Right hindlimb (tissue), 1 donor: Measurements from ENCODE around the gene CEP128.

Experiments used
- DNase-seq: peaks from one replicate; pipeline ENCODE4 v3.0.0-alpha.2; 2018

CEP128 gene

DNA sequence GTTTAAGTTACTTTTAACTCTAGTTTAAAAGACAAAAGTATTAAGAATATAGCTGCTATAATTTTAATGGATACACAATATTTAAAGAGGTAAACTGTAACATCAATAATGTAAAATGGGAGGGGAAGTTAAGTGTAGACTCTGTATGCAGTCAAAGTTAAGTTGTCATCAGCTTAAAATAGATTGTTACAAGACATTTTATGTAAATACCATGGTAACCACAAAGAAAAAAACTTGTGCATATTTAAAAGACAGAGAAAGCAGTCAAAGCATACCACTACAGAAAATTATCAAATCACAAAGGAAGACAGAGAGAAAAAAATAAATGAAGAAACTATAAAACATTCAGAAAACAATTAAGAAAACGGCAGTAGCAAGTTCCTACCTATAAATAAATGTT lies 73.3 kb downstream of the CEP128 start:
- DNase-seq, result no peak

DNA sequence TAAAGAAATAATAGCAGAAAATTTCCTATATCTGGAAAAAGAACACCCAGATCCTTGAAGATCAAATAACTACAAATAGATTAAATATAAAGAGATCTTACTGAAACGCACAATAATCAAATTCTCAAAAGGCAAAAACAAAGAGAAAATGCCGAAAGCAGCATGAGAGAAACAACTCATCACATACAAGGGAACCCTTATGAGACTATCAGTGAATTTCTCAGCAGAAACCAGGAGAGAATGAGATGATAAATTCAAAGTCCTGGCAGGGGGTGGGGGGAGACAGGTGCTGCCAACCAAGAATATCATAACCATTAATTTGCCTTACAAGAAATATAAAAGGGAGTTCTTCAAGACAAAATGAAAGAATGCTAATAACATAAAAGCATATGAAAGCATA lies 73.7 kb downstream of the CEP128 start:
- DNase-seq, result no peak

DNA sequence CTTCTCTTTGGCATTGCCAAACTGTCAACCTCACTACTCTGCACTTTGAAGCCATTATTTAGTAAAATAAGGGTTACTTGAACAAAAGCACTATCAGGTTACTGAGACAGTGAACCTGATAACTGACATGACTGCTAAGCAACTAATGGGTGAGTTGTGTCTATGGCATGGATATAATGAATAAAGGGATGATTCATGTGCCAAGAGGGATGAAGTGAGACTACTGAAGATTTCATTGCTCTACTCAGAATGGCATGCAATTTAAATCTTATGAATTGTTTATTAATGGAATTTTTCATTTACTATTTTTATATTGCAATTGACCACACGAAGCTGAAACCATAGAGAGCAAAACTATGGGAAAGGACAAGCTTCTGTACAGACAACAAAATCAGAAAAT lies 74.4 kb downstream of the CEP128 start:
- DNase-seq, result no peak

DNA sequence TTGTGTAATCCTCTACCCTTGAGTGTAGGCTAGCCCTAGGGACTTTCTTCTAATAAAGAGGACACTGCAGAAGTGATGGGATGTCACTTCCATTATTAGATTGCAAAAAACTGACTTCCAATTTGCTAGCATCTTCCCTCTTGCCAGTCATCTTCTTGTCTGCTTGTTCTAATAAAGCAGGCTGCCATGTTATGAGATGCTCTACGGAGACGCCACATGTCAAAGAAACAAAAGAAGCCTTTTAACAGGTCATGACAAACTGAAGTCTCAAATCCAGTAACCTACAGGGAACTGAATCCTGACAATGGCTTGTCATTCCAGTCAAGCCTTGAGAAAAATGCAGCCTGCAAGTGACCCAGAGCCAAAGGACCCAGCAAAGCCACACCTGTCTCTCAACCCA lies 76.0 kb downstream of the CEP128 start:
- DNase-seq, result no peak

DNA sequence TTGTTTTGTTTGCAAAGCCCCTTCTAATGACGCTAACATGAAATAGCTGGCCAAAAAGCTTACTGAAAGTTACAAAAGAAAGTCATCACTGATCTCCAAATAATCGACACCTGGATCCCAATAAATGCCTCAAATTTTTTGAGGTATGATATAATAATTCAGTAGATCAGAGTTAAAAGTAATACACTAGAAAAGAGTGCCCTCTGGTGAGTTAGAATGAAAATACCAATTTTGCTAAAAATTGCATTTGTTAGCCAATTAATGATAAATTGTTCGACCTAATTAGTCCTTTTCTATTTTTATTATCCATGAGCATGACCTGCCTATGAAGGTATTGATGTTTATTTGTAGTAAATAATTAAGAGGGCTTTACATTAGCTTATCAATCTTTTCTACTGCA lies 78.6 kb downstream of the CEP128 start:
- no peak for DNase-seq

DNA sequence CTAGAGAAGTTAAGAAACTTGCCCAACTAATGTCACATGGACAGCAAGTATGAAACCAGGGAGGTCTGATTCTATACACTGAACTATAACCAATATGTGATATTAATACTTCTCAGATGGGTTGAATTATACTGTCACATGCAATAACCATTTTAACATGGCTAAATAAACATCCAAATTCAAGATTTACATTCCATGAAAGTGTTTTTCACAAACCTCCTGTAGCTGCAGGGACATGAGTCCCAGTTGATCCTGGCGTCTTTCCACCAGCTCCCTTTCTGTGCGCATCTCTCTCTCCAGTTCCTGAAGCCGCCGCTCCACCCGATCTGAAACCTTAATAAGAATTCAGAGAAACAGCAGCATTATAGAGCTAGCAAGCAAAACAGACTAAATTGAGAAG lies 79.0 kb downstream of the CEP128 start:
- DNase-seq, result no peak

DNA sequence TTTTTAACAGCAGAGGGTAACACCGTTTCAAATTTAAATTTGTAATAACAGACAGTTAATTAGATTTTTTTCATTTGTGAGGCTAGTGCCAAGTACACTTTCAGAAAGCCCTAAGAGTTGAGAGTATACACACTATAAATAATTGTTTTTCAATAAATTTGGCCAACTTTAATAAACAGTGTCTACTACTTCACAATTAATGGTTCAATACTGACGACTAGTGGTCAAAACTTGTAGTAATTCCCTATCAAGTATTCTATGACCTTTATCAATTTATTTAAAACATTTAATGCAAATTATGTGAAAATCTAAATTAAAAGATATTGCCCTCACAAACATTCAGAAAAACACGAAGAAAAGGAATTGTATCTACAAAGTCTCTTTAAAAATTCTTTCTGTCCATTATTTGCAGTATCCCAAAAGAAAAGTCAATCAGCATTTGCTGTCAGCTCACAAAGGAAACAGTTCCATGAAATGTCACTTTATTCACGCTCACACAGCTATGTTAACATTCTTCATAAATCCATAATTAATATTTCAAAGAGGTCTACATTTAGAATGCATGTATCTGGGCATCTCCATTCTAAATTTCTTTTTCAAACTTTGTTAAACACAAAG lies 91.2 kb downstream of the CEP128 start:
- DNase-seq, result no peak

DNA sequence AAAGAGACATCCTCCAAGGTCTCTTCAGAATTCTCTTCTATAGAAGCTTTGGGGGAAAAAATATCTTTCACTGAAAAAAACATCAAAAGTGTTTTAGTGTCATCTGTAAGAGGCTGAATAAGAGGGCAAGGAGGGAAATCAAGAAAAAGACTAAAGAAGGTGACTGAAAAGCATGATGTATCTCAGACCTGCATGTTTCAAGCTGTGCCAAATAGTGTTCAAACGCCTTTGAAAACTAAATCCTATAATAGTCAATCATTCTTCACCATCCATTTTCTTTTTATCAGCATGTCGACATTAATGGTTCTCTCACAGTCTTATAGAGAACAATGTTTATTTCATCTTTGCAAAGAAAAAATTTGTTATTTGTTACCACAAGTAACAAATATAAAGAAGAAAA lies 94.5 kb downstream of the CEP128 start:
- DNase-seq, result no peak

DNA sequence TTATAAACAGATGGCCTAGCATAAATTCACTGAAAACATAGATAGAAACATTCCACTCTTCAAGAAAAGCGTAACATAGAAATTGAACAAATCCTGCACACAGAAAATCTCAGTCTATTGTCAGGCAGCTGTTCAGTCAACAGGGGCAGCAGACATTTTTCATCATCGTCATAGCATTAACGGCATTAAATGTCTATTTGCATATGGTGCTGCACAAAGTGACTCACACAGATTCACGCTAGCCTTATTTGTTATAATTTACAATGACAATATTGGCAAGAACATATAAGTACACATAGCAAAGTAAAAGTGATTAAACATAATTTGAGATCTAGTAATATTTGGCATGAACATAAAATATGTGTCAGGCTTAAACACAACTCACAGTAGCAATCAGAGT lies 95.7 kb downstream of the CEP128 start:
- DNase-seq, result no peak

DNA sequence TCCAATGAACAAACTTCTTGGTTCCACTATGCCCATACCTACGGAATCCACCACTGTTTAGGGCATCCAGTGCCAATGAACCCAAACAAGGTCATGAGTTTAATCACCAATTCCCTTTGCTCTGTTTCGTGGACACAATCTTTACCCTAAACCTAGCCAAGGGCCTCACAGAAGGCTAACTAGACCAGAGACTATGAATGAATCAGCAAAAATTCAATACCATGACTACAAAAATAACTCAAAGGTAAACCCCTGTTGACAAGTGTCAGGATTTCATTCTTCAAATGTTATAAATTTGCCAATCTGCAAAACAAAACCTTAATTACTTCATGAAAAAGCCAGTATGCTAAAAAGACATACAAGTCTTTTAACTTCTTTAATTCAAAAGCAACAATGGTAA lies 96.7 kb downstream of the CEP128 start:
- DNase-seq, result no peak

DNA sequence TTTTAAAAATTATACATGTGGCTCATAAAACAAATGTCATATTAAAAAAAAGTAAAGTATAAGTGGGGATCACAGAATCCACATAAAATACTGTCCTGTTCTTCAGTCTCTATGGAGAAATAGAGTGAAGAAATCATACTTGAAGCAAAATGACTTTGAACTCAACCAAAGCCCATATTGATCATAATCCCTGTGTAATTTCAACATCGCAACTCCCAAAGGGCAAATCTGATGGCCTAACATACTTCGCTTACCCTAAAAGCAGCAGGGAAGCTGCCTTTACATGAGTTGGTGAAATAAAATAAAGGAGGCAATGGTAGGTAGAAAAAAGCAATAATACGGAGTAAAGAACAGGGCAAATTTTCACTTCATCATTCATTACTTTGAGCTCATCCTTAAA lies 101.8 kb downstream of the CEP128 start:
- DNase-seq, result no peak

DNA sequence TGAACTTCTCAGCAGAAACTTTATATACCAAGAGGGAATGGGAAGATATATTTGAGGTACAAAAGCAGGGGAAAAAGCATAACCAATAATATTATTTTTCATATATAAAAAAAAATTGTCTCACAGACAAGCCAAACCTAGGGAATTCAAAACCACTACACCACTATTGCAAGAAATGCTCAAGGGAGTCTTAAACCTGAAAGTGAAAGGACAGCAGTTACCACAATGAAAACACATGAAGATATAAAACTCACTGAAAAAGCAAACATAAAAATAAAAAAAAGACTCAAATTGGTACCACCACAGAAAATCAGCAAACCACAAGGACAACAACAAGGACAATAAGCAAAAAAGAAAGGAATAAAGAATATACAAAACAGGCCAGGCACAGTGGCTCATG lies 131.9 kb downstream of the CEP128 start:
- no peak for DNase-seq

DNA sequence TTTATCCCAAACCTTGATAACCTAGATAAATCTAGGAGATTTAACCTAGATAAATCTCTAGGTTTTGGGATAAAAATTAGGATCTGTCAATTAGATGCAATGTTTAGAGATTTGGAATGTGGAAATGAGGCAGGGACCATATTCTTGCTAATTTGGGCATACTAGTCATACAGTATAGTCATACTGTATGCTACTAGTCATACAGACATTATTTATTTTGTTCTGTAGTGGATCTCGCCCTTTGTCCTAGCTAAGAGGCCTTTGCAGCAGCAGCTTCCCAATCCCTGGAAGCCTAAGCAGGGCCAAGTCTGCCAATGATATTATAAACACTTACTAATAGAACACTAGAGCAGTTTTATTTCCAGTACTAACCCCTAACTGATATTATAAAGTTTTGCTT lies 136.4 kb downstream of the CEP128 start:
- no peak for DNase-seq

DNA sequence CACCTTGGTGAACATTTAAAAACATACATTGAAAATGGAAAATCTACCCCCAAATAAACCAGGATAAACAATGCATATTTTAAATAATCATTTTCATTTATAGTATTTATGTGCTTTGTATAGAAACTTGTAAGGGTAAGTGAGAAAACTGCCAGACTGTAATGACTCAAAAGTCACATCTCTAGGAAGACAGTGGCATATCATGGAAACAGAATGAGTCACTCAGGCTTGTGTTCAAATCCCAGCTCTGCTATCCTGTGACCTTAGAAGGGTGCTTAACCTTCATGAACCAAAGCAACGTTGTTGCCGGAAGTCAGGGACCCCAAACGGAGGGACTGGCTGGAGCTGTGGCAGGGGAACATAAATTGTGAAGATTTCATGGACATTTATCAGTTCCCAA lies 142.7 kb downstream of the CEP128 start:
- DNase-seq, result no peak

DNA sequence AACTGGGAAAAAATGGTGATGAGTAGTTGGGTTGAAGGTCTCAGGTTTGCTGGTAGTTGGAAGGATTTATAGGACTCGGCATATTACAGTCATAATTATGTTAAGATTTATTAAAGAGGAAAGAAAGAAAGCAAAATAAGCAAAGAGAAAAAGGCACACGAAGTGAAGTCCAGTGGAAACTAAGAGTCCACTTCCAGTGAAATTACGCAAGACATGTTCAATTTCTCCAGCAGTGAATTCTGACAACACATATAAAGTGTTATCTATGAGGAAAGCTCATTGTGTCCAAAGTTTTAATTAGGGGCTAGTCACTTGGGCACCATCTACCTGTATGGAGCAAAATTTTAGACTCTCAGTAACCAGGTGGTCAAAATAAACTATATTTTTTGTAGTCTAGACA lies 143.3 kb downstream of the CEP128 start:
- no peak for DNase-seq

DNA sequence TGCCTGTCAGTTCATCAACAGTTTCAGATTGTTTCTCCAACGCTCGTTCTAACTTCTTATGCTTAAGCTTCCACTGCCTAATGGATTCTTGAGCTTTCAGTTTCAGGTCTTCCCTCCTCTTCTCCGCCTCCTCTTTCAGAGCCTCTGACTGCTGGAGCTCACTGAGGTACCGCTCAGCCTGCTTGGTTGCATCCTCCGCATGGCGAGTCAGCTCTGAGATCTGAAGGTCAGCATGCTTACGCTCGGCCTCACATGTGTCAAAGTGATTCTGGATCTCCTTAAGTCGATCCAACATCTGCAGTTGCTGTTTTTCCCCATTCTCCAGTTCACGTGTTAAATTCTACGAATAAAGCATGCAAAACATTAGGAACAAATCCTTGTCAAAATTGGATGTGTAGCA lies 148.8 kb downstream of the CEP128 start:
- DNase-seq, result no peak

DNA sequence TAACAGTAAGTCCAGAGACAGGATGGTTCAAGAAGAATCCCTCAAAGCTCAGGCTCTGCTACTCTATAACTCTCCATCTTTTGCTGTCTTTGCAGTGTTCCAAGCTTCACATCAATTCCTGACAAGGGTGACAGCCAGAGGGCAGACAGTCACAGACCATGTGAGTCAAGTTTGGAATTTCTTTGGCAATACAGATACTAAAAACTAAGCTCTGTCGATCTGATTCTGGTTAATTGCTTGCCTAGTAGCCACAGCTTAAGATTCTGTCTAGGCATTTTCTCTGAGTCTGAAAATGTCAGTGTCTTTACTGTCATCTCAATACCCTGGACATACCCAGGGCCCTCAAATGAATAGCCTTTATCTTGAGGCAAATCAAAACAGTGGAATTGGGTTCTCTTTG lies 153.7 kb downstream of the CEP128 start:
- no peak for DNase-seq

DNA sequence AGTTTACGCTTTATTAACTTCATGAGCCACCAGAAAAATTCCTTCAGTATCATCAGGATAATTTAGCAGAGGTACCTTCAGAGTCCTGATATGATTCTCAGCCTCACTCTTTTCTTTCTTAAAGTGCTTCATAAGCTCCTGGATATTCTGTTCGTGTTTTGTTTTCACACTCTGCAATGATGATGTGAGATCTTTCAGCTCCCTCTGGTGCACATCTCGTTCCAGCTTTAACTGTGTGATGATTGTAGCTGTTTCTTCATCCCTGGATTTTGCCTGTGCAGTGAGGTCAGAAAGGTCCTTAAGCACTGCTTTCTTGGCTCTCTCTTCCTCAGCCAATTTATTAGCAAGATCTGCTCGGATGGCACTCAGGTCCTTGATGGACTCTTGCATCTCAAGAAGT lies 156.7 kb downstream of the CEP128 start:
- DNase-seq, result no peak

DNA sequence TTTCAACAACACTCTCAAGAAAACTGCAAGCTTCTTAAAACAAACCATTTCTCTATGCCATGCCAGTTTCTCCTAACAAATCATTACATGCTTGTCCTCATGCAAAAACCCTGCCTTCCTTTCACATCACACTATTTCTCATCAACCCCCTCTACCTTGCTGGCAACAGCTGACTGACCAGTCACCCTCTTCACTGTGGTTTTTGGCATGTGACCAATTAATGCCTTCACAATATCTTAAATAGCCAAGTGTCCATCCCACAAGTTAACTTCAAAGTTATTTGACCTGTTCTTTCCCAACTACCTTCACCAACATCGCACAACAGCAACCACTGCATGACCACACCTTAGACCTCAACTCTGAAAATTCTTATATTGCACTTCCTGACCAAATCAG lies 159.6 kb downstream of the CEP128 start:
- no peak for DNase-seq

DNA sequence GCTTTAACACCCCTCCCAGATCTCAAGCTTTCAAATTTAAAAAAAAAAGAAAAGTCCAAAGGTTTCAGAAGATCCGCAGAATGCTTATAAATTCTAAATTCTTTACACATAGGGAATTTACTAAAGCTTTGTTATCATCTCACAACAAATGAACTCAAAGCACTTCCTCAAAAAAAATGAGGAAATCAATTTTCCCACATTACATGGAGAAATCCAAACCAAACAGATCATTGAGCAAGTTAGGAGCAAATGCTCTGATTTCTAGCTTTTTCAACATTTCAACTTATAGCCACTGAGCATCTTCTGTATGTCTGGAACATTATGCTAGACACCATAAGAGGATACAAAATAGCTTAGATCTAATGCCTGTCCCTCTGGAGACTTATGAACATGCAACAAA lies 161.0 kb downstream of the CEP128 start:
- no peak for DNase-seq

DNA sequence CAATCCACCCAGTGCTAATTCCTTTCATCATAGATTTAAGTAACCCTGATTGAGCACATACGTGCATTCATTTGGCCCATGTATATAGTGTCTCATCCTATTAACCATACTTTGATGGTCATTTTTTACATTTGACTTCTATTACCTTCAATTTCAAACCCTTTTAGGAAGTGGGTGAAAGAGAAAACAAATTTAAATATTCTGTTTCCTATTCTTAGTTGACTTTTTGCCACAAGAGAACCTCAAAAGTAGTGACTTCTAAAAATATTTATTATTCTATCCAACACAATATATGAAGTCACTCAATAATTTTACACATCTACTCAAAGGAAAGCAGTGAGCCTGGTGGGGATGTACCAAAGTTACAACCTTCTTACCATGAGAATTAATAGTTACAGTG lies 164.9 kb downstream of the CEP128 start:
- no peak for DNase-seq

DNA sequence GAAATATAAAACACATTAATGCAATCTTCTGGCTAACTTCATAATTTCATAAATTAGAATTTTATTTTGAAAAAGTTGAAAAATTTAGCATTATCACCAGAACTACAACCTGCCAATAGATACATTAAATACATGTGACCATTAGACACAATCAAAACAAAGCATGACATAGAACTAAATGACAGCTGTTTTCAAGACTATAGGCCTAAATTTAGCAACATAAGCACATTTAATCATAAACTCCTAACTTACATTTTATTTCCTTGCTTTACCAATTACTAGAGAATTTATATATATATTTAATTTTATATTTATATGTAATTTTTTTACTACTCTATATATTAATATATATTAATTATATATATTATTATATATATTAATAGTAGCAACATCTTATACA lies 165.4 kb downstream of the CEP128 start:
- no peak for DNase-seq

DNA sequence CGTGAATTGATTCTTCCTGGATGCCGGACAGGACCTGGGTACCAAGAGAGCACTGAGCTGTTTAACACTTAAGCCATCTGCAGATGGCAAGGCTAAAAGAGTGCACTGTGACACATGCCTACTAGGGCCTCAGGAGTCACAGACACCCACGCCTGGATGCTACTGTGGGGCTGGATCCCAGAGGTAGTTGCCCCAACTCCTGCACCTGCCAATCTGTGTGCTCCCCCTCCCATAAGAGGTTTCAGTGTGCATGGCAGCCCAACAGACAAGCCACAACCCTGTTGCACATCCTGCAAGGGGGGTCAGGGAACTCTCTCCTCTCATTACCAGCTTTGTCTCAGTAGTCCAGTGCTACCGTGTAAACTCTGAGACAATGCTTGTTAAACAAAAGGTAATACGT lies 169.0 kb downstream of the CEP128 start:
- DNase-seq, result no peak

DNA sequence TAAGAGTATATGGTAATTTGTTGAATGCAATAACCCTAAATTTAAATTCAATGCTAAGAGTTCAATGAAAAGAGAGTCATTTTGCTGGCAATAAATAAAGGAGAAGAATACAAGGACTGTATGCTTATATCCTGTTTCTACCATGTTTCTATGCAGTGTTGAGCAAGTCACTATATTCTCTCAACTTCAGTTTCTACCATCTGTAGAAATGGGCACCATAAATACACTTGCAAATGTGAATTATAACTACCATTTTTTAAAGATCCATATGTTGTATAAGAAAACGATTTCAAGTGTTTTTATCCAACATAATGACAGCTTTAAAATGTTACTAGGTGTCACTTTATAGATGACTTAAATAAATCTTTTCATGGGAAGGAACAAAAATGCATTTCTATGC lies 170.3 kb downstream of the CEP128 start:
- no peak for DNase-seq

DNA sequence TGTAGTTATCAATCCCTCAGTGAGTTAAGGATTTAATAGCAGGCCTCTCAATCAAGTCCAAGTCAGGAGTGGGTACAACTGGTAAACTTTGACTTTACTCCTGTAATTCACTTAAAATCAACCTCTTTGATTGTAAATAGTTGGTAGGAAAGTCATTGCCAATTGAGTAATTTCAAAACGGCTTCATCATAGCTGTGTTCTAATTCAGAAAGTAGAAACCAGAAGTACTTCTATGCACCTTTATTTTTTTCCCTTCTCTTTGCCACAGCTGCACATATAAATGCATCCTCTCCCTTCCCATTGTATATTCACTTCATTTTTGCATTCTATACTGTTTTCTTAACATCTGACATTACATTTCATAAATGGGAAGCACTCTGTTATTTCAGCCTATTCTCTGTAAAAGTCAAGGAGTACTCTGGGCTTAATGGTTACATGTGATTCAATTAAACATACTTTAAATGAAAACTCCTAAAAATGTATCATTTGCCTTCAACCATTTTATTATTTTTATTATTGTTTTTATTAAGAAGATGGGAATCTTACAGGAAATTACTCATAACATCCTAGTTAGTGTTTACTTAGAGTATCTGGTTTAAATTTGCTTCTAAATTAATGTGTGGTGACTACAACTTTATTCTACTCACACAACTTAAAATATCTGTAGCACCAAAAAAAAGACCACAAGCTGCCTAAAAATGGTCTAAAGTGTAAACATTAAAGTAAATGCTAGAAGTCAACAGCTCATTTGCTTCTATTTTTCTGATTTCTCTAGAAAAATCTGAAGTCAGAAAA lies 171.2 kb downstream of the CEP128 start:
- no peak for DNase-seq
